Hepatocyte (in vitro differentiated cells): Measurements from ENCODE around the gene GPER1.

Experiments
- CTCF ChIP-seq: fragments of 200-600 bp; sonication (generic); IDR thresholded peaks from 2 replicates; pipeline ENCODE4 v1.5.1; 2016; ENCODE audit warnings: antibody characterized with exemption, mild to moderate bottlenecking; ENCODE audit not compliant: poor library complexity
- EZH2phosphoT487 ChIP-seq: fragments of 200-600 bp; sonication (generic); IDR thresholded peaks from one replicate; pipeline ENCODE4 v1.6.1; 2018; ENCODE audit warnings: antibody characterized with exemption, mild to moderate bottlenecking, low read depth, moderate library complexity; ENCODE audit not compliant: unreplicated experiment, severe bottlenecking

- TF ChIP-seq CTCF = no peak
- no peak for TF ChIP-seq EZH2phosphoT487
These were observed 13.1 kb downstream of the GPER1 start for GRCh38 chr7:1100834-1101562.
